HG03354 (cell line): ENCODE results near the gene KLF11.
"Not testable (repeated sequence)": the region's sequence is repeated elsewhere in the genome, so short reads cannot be mapped to it uniquely, and the experiment has no call there.

Experiments used
- ATAC-seq: cut with Tn5 transposase; IDR thresholded peaks from one replicate; pipeline ENCODE4 v1.9.1; 2021; ENCODE audit warnings: mild to moderate bottlenecking; ENCODE audit not compliant: unreplicated experiment, poor library complexity, severe bottlenecking

Gene KLF11

GRCh38 chr2:10022445-10022844, 20.9 kb upstream of the KLF11 start:
- no peak for ATAC-seq

GRCh38 chr2:10022966-10023662, 20.2 kb upstream of the KLF11 start:
- no peak for ATAC-seq

- no peak for ATAC-seq
Measured at GRCh38 chr2:10026940-10027569, 16.3 kb upstream of the KLF11 start.

GRCh38 chr2:10027660-10028330, 15.6 kb upstream of the KLF11 start:
- ATAC-seq, result no peak

- ATAC-seq, result no peak
Measured at GRCh38 chr2:10028407-10028987, 14.9 kb upstream of the KLF11 start.

GRCh38 chr2:10028988-10029874, 14.1 kb upstream of the KLF11 start:
- peak; percentile 78 for ATAC-seq

- ATAC-seq, result no peak
Measured at GRCh38 chr2:10029875-10030223, 13.5 kb upstream of the KLF11 start.

- ATAC-seq, result no peak
Measured at GRCh38 chr2:10030311-10030736, 13.0 kb upstream of the KLF11 start.

GRCh38 chr2:10030798-10031197, 12.6 kb upstream of the KLF11 start:
- ATAC-seq, result not testable (repeated sequence)

- ATAC-seq, result no peak
Measured at GRCh38 chr2:10031886-10032745, 11.2 kb upstream of the KLF11 start.

- ATAC-seq, result no peak
Measured at GRCh38 chr2:10032746-10033105, 10.6 kb upstream of the KLF11 start.

GRCh38 chr2:10033251-10034006, 9.9 kb upstream of the KLF11 start:
- no peak for ATAC-seq

GRCh38 chr2:10034333-10035052, 8.9 kb upstream of the KLF11 start:
- no peak for ATAC-seq

- no peak for ATAC-seq
Measured at GRCh38 chr2:10035053-10035422, 8.3 kb upstream of the KLF11 start.

GRCh38 chr2:10035633-10036032, 7.7 kb upstream of the KLF11 start:
- no peak for ATAC-seq

- ATAC-seq, result no peak
Measured at GRCh38 chr2:10036095-10036884, 7.1 kb upstream of the KLF11 start.

- no peak for ATAC-seq
Measured at GRCh38 chr2:10038123-10038522, 5.2 kb upstream of the KLF11 start.
